ENCODE results near the gene MTUS2. TPM values are rescaled to one million over a fixed set of nuclear protein-coding genes. Genes with fewer than 3 reads are reported as not detected.

MTUS2 gene
- total and polyA plus RNA-seq, 10 of the 15 experiments (the other 5 are each of a cell fraction or from before 2014, with no cell fraction given): under 0.01 to 0.05 (median 0.02) TPM; not detected in 6

DNA sequence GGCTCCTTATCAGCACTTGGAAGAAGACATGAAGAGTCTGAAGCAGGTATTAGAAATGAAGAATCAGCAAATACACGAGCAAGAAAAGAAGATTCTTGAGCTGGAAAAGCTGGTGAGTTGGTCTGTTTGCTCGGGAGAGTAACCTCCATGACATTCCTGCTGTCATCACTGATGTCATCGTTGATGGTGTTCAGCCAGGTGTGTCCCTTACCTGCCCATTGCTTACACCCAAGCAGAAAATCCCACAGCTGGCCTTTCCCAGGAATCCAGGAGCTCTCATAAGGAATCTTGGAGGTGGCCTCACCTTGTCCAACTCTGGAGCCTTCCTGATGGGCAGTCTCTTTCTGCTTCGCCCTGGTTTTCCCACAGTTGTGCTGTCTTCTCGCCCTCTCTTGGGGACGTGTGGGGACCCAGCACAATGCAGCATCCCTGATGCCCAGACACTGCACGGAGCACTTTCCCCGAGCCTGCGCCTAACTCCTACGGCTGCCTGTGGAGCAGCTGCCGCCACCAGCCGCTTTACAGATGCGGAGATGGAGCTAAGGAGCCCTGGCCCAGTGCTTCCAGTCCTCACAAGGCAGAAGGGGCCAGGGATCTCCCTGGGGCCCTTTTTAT, 678.4 kb downstream of the MTUS2 start (continued):
- TF ChIP-seq, protein P1, sequence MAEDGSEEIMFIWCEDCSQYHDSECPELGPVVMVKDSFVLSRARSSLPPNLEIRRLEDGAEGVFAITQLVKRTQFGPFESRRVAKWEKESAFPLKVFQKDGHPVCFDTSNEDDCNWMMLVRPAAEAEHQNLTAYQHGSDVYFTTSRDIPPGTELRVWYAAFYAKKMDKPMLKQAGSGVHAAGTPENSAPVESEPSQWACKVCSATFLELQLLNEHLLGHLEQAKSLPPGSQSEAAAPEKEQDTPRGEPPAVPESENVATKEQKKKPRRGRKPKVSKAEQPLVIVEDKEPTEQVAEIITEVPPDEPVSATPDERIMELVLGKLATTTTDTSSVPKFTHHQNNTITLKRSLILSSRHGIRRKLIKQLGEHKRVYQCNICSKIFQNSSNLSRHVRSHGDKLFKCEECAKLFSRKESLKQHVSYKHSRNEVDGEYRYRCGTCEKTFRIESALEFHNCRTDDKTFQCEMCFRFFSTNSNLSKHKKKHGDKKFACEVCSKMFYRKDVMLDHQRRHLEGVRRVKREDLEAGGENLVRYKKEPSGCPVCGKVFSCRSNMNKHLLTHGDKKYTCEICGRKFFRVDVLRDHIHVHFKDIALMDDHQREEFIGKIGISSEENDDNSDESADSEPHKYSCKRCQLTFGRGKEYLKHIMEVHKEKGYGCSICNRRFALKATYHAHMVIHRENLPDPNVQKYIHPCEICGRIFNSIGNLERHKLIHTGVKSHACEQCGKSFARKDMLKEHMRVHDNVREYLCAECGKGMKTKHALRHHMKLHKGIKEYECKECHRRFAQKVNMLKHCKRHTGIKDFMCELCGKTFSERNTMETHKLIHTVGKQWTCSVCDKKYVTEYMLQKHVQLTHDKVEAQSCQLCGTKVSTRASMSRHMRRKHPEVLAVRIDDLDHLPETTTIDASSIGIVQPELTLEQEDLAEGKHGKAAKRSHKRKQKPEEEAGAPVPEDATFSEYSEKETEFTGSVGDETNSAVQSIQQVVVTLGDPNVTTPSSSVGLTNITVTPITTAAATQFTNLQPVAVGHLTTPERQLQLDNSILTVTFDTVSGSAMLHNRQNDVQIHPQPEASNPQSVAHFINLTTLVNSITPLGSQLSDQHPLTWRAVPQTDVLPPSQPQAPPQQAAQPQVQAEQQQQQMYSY (CRISPR knock-in tag; IDR thresholded peaks at IDR 0.05): no peak
- TF ChIP-seq MEF2B (IDR thresholded peaks at IDR 0.05; ENCODE audit: partially characterized antibody, poor library complexity, severe bottlenecking): no peak

DNA sequence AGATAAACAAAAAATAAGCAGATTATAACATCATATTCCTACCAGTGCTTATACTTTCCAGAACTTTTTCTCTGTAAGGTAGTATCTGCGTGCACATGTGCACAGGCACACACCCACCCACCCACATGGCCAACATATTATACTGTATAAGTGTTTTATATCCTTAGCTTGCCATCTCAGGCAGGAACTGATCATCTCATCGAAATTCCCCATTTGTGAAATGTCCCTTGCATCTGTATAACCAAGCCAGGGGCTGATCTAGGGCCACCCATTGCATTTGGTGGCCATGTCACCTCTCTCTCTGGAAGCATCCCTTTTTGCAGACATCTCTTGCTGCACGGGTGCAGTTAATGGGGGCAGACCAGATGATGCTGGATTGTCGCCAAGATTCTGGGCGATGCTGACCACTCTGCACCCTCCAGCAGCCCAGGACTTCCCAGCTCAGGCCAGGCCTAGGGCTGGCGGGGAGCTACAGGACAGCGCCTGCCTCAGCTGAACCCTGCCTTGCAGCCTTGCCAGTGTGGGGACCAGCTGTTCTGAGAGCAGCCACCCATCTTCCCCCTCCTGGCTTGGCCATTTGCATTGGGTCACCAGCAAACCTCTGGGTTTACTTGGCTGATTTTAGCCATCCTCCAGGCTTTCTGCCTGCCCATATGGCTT, 679.5 kb downstream of the MTUS2 start:
- ChIA-PET CTCF (interaction anchor here (0.6 to 0.7 kb wide), 2 partner anchors 9 to 209 kb away, joined by 3 read pairs; no protein-coding TSS in a partner anchor), RAD21 (ENCODE audit: unreplicated experiment) (no interaction called here), POLR2A (no interaction called here), SMC1A (ENCODE audit: uncharacterized antibody, unreplicated experiment) (no interaction called here)
- H3K36me3 ChIP-seq (ENCODE audit: control insufficient read depth in 2 of 2, insufficient read depth in 2 of 2, low read length in 1 of 2): no peaks in the 10 kb centered on the region
- no peaks in the 10 kb centered on the region for H3K79me2 ChIP-seq (ENCODE audit: control insufficient read depth, insufficient read depth, low read length)
- in situ Hi-C loops (cut with MboI) (no loop called here), intact Hi-C loops (cut with micrococcal nuclease; ENCODE audit: unreplicated experiment) (no loop called here)
- no peak overlapping the region for H2AFZ ChIP-seq (ENCODE audit: control insufficient read depth, low read depth, low read length)
- H3K4me3 ChIP-seq: no peak overlapping the region
- DNase-seq (ENCODE audit: low read depth, low spot score) (no peak), ATAC-seq (no peak), FAIRE-seq (no peak)
- no peaks in the 10 kb centered on the region for H4K20me1 ChIP-seq (ENCODE audit: control insufficient read depth, insufficient read depth)
- no peak overlapping the region for H3K9ac ChIP-seq (ENCODE audit: control insufficient read depth, insufficient read depth, low read length)
- H3K9me3 ChIP-seq (replicated peaks; ENCODE audit: control insufficient read depth, insufficient read depth, low read length): no peaks in the 10 kb centered on the region
- no TSS peak for BruUV-seq (replicated peaks)
- WGBS (ENCODE audit: insufficient coverage, insufficient replicate concordance, low lambda C conversion rate, missing lambda C conversion rate): 31% methylated on average over 7 of the region's 7 CpGs
- no peak overlapping the region for H3K4me2 ChIP-seq (ENCODE audit: control insufficient read depth, insufficient read depth)
- H3K4me1 ChIP-seq (ENCODE audit: control insufficient read depth, insufficient read depth, low read length): peaks cover 7% of the 10 kb centered on the region
- no peak overlapping the region for H3K27ac ChIP-seq (ENCODE audit: control insufficient read depth, insufficient read depth)
- no peaks in the 10 kb centered on the region for H3K27me3 ChIP-seq (replicated peaks in 1 of 2; ENCODE audit: control insufficient read depth in 2 of 2, insufficient read depth in 2 of 2, low read length in 1 of 2)
- TF ChIP-seq NRF1 (conservative IDR thresholded peaks at IDR 0.05; ENCODE audit: low read depth, low read length) (no peak), TARDBP (IDR thresholded peaks at IDR 0.05; ENCODE audit: borderline replicate concordance) (no peak), WRNIP1 (IDR thresholded peaks at IDR 0.05; ENCODE audit: borderline replicate concordance, low read depth, low read length) (no peak), MYB (IDR thresholded peaks at IDR 0.05; ENCODE audit: borderline replicate concordance, low read depth, low read length) (no peak), JUNB (IDR thresholded peaks at IDR 0.05) (no peak), MTA2 (IDR thresholded peaks at IDR 0.05; ENCODE audit: low read depth) (no peak), IKZF2 (IDR thresholded peaks at IDR 0.05) (no peak), IRF4 (IDR thresholded peaks at IDR 0.05; ENCODE audit: low read depth, low read length) (no peak)
- TF ChIP-seq, protein P2, sequence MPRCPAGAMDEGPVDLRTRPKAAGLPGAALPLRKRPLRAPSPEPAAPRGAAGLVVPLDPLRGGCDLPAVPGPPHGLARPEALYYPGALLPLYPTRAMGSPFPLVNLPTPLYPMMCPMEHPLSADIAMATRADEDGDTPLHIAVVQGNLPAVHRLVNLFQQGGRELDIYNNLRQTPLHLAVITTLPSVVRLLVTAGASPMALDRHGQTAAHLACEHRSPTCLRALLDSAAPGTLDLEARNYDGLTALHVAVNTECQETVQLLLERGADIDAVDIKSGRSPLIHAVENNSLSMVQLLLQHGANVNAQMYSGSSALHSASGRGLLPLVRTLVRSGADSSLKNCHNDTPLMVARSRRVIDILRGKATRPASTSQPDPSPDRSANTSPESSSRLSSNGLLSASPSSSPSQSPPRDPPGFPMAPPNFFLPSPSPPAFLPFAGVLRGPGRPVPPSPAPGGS (IDR thresholded peaks at IDR 0.05; ENCODE audit: borderline replicate concordance, insufficient read depth, low read depth, low read length, poor library complexity, severe bottlenecking): no peak
- TF ChIP-seq, protein P3, sequence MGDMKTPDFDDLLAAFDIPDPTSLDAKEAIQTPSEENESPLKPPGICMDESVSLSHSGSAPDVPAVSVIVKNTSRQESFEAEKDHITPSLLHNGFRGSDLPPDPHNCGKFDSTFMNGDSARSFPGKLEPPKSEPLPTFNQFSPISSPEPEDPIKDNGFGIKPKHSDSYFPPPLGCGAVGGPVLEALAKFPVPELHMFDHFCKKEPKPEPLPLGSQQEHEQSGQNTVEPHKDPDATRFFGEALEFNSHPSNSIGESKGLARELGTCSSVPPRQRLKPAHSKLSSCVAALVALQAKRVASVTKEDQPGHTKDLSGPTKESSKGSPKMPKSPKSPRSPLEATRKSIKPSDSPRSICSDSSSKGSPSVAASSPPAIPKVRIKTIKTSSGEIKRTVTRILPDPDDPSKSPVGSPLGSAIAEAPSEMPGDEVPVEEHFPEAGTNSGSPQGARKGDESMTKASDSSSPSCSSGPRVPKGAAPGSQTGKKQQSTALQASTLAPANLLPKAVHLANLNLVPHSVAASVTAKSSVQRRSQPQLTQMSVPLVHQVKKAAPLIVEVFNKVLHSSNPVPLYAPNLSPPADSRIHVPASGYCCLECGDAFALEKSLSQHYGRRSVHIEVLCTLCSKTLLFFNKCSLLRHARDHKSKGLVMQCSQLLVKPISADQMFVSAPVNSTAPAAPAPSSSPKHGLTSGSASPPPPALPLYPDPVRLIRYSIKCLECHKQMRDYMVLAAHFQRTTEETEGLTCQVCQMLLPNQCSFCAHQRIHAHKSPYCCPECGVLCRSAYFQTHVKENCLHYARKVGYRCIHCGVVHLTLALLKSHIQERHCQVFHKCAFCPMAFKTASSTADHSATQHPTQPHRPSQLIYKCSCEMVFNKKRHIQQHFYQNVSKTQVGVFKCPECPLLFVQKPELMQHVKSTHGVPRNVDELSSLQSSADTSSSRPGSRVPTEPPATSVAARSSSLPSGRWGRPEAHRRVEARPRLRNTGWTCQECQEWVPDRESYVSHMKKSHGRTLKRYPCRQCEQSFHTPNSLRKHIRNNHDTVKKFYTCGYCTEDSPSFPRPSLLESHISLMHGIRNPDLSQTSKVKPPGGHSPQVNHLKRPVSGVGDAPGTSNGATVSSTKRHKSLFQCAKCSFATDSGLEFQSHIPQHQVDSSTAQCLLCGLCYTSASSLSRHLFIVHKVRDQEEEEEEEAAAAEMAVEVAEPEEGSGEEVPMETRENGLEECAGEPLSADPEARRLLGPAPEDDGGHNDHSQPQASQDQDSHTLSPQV (IDR thresholded peaks at IDR 0.05): no peak
